Osteoblast (primary cell): ENCODE measurements around the gene GRP. TPM values are rescaled to one million over a fixed set of nuclear protein-coding genes. Genes with fewer than 3 reads are reported as not detected.

Experiments used
- DNase-seq: peaks from one replicate; pipeline ENCODE4 v3.0.0; 2011; ENCODE audit warnings: low spot score, mixed read lengths; ENCODE audit not compliant: insufficient read length; ENCODE audit errors: missing footprints
- H2AFZ ChIP-seq: 2 replicates; pipeline ENCODE4 v1.6.0; 2011; ENCODE audit warnings: mild to moderate bottlenecking, low read length
- H3K27ac ChIP-seq: 2 replicates; pipeline ENCODE4 v1.5.1; 2011; ENCODE audit warnings: mild to moderate bottlenecking, low read depth, low read length, moderate library complexity
- H3K27me3 ChIP-seq: 2 replicates; pipeline ENCODE4 v1.6.0; 2012; ENCODE audit warnings: mild to moderate bottlenecking, control low read depth, inconsistent platforms, low read length, moderate library complexity; ENCODE audit not compliant: insufficient read depth
- H3K36me3 ChIP-seq: 2 replicates; pipeline ENCODE4 v1.5.1; 2011; ENCODE audit warnings: mild to moderate bottlenecking, low read length, control low read depth, moderate library complexity; ENCODE audit not compliant: insufficient read depth
- H3K4me1 ChIP-seq: 2 replicates; pipeline ENCODE4 v1.5.1; 2011; ENCODE audit warnings: mild to moderate bottlenecking, low read length, control low read depth, moderate library complexity; ENCODE audit not compliant: insufficient read depth
- H3K4me2 ChIP-seq: 2 replicates; pipeline ENCODE4 v1.6.0; 2011; ENCODE audit warnings: mild to moderate bottlenecking, low read length; ENCODE audit not compliant: insufficient read depth
- H3K4me3 ChIP-seq: fragments of 200-600 bp; sonication (generic); 3 replicates; pipeline ENCODE4 v1.5.1; 2012; ENCODE audit warnings: mild to moderate bottlenecking, low read length, inconsistent platforms; ENCODE audit not compliant: insufficient read depth
- H3K79me2 ChIP-seq: 2 replicates; pipeline ENCODE4 v1.6.0; 2012; ENCODE audit warnings: mild to moderate bottlenecking, low read length, control low read depth, inconsistent platforms; ENCODE audit not compliant: insufficient read depth
- H3K9me3 ChIP-seq: 2 replicates; pipeline ENCODE4 v1.5.1; 2011; ENCODE audit warnings: low read depth, low read length, control low read depth
- H4K20me1 ChIP-seq: 2 replicates; pipeline ENCODE4 v1.6.0; 2012; ENCODE audit warnings: mild to moderate bottlenecking, low read length, control low read depth; ENCODE audit not compliant: insufficient read depth
- total RNA-seq: library from RNA; depleted of rRNA; stranded (reverse); fragments of >200 nt; gene quantifications from 2 replicates; pipeline ENCODE4 v1.2.3, GENCODE V29; 2012
- TF ChIP-seq, protein P1 (sequence below): IDR thresholded peaks from 2 replicates; pipeline ENCODE4 v1.5.1; 2011; ENCODE audit warnings: mild to moderate bottlenecking, low read depth, low read length, moderate library complexity; ENCODE audit errors: extremely low read depth

The GRP gene
- total RNA-seq, 1 donor, result not detected

DNA sequence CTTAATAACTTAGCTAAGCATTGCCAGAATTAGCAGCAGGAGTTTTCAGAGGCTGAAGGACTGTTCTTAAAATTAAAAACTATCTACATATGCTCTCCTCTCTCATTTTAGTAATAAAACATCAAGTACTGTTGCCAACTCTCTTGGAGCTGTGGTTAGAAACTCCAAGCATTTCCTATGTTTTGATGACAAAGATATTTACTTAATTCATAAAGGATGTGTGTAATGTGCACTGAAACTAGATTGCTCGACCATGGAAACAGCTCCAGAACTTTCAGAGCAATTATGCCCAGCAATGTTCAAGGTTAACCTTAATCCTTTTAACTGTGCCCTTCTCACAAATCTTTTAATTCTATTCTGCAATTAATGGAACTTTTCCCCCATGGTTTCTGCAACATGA is 8.4 kb downstream of the GRP start:
- DNase-seq, result peak; percentile 79
- H3K9me3 ChIP-seq, result no peaks in the 10 kb centered on the region
- H3K4me3 ChIP-seq, result no peak overlapping the region
- peaks cover 46% of the 10 kb centered on the region for H3K27me3 ChIP-seq
- H3K79me2 ChIP-seq, result no peaks in the 10 kb centered on the region
- H3K36me3 ChIP-seq, result no peaks in the 10 kb centered on the region
- TF ChIP-seq, protein P1, sequence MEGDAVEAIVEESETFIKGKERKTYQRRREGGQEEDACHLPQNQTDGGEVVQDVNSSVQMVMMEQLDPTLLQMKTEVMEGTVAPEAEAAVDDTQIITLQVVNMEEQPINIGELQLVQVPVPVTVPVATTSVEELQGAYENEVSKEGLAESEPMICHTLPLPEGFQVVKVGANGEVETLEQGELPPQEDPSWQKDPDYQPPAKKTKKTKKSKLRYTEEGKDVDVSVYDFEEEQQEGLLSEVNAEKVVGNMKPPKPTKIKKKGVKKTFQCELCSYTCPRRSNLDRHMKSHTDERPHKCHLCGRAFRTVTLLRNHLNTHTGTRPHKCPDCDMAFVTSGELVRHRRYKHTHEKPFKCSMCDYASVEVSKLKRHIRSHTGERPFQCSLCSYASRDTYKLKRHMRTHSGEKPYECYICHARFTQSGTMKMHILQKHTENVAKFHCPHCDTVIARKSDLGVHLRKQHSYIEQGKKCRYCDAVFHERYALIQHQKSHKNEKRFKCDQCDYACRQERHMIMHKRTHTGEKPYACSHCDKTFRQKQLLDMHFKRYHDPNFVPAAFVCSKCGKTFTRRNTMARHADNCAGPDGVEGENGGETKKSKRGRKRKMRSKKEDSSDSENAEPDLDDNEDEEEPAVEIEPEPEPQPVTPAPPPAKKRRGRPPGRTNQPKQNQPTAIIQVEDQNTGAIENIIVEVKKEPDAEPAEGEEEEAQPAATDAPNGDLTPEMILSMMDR, result no peak
- H3K27ac ChIP-seq, result no peak overlapping the region
- H4K20me1 ChIP-seq, result no peaks in the 10 kb centered on the region
- peaks cover 3% of the 10 kb centered on the region for H3K4me1 ChIP-seq
- no peak overlapping the region for H3K4me2 ChIP-seq
- H2AFZ ChIP-seq, result no peak overlapping the region

DNA sequence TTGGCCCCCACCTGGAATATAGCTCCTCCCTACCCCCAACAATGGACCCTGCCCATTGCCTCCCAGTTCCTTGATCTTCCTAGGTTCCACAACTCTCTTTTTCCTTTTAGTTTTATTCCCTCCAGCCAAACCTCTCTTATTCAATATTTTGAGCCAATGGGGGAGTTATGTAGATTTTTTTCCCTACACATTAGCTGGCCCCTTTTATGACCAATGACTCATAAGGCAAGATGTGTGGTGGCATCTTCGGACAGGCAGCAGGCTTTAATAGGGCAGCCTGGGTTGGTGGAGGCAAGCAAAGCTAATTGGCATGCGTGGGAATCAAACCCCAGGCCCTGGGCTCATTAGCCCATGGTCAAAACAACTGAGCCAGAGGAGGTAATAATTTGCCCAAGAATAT is 9.2 kb downstream of the GRP start:
- Histone ChIP-seq H3K4me3 (no peak overlapping the region), H3K4me2 (no peak overlapping the region), H3K9me3 (no peaks in the 10 kb centered on the region), H3K4me1 (peaks cover 3% of the 10 kb centered on the region), H3K27ac (no peak overlapping the region), H3K27me3 (peaks cover 37% of the 10 kb centered on the region), H4K20me1 (no peaks in the 10 kb centered on the region), H3K36me3 (no peaks in the 10 kb centered on the region), H3K79me2 (no peaks in the 10 kb centered on the region), H2AFZ (no peak overlapping the region)
- TF ChIP-seq, protein P1, result no peak
- no peak for DNase-seq

DNA sequence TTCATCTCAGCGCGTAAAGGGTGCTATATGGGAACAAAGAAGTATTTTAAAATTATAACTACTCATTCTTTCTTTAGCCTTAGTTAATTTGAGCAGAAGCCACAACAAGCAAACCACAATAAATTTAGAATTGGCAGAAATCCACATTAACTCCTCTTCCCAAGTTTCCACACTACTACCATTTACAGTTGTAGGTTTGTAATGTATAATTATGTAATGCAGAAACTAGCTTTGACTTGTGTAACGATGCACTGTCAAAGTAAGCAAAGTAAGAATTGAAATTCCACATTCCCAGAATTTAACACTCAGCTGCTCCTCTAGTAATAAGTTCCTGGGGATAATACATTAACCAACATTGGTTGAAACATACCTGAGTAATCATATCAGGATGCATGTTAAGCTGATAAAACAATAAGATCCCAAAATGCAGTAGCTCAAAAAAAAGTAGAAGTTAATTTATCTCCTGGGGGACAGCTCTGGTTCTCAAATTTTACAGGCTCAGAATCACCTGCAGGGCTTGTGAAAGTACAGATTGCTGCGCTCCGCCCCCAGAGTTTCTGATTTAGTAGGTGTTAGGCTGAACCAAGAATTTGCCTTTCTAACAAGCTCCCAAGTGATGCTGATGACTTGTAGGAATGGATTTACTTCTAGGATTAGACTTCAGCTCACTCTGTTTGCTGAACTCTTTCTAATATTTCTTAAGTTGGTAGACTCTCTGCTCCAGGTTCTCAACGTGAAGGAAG is 9.9 kb downstream of the GRP start:
- no peak overlapping the region for H2AFZ ChIP-seq
- no peak for DNase-seq
- no peak overlapping the region for H3K4me2 ChIP-seq
- H3K4me1 ChIP-seq, result peaks cover 3% of the 10 kb centered on the region
- H3K79me2 ChIP-seq, result no peaks in the 10 kb centered on the region
- no peaks in the 10 kb centered on the region for H3K9me3 ChIP-seq
- no peak overlapping the region for H3K4me3 ChIP-seq
- no peak overlapping the region for H3K27ac ChIP-seq
- H3K27me3 ChIP-seq, result peaks cover 35% of the 10 kb centered on the region
- TF ChIP-seq, protein P1, result no peak
- no peaks in the 10 kb centered on the region for H3K36me3 ChIP-seq
- no peaks in the 10 kb centered on the region for H4K20me1 ChIP-seq

DNA sequence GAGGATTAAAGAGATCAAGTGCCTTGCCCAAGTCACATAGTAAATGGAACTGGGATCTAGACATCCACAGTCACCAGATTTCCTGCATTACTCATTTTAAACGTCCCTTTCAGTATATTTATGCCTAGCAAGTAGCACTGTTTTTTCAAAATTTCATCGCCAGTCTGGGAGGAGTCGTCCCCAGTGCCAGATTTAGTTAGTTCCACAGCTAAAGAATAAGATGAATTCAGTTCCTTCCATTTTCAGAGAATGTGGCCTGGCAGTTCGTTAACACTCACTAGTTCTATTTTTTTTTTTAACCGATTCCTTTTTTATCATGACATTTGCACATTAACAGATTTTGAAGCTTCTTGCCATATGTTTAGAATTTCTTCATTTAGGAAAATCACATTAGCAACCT is 11.2 kb downstream of the GRP start:
- TF ChIP-seq, protein P1, result no peak
- Histone ChIP-seq H3K36me3 (no peaks in the 10 kb centered on the region), H3K27ac (no peak overlapping the region), H3K9me3 (no peaks in the 10 kb centered on the region), H3K4me1 (peaks cover 3% of the 10 kb centered on the region), H3K4me2 (no peak overlapping the region), H4K20me1 (no peaks in the 10 kb centered on the region), H2AFZ (no peak overlapping the region), H3K27me3 (peaks cover 27% of the 10 kb centered on the region), H3K4me3 (no peak overlapping the region), H3K79me2 (no peaks in the 10 kb centered on the region)
- no peak for DNase-seq
